Astrocyte (in vitro differentiated cells and primary cell): Measurements from ENCODE around the gene PRKG1. TPM values are rescaled to one million over a fixed set of nuclear protein-coding genes. Genes with fewer than 3 reads are reported as not detected.

Experiments used
- DNase-seq: peaks from one replicate; pipeline ENCODE4 v3.0.0-alpha.2; 2010; ENCODE audit warnings: low read depth
- FAIRE-seq: peaks from 2 replicates; lab custom pipeline; 2011; peaks lifted over from hg19 to GRCh38; lab: Jason Lieb, UNC
- H2AFZ ChIP-seq: 2 replicates; pipeline ENCODE4 v1.6.0; 2012; ENCODE audit warnings: low read depth, low read length, inconsistent platforms
- H3K27ac ChIP-seq: 2 replicates; pipeline ENCODE4 v1.5.1; 2011; ENCODE audit warnings: low read depth, low read length, inconsistent platforms
- H3K27me3 ChIP-seq: 2 replicates; pipeline ENCODE4 v1.6.0; 2011; ENCODE audit warnings: low read length, inconsistent platforms; ENCODE audit not compliant: insufficient read depth
- H3K36me3 ChIP-seq: 2 replicates; pipeline ENCODE4 v1.5.1; 2011; ENCODE audit warnings: low read length, inconsistent platforms; ENCODE audit not compliant: insufficient read depth
- H3K4me1 ChIP-seq: 2 replicates; pipeline ENCODE4 v1.5.1; 2011; ENCODE audit warnings: low read length, inconsistent platforms; ENCODE audit not compliant: insufficient read depth
- H3K4me2 ChIP-seq: 2 replicates; pipeline ENCODE4 v1.6.0; 2012; ENCODE audit warnings: low read length, inconsistent platforms
- H3K4me3 ChIP-seq: 2 replicates; pipeline ENCODE4 v1.5.1; 2011; ENCODE audit warnings: low read depth, mild to moderate bottlenecking, low read length, inconsistent platforms; ENCODE audit not compliant: insufficient read depth
- H3K79me2 ChIP-seq: 2 replicates; pipeline ENCODE4 v1.6.0; 2012; ENCODE audit warnings: mild to moderate bottlenecking, low read length, inconsistent platforms; ENCODE audit not compliant: insufficient read depth
- H3K9ac ChIP-seq: 2 replicates; pipeline ENCODE4 v1.6.0; 2012; ENCODE audit warnings: mild to moderate bottlenecking, low read length, inconsistent platforms
- H3K9me3 ChIP-seq: 2 replicates; pipeline ENCODE4 v1.5.1; 2012; ENCODE audit warnings: low read depth, mild to moderate bottlenecking, low read length, inconsistent platforms; ENCODE audit not compliant: insufficient read depth
- H4K20me1 ChIP-seq: 2 replicates; pipeline ENCODE4 v1.6.0; 2012; ENCODE audit warnings: low read length, inconsistent platforms; ENCODE audit not compliant: insufficient read depth
- H3K27ac Mint-ChIP-seq: one replicate; pipeline ENCODE4 v1.8.0; 2021; ENCODE audit warnings: mild to moderate bottlenecking, mixed read lengths; ENCODE audit not compliant: unreplicated experiment
- H3K27me3 Mint-ChIP-seq: one replicate; pipeline ENCODE4 v1.8.0; 2021; ENCODE audit warnings: low read depth, mixed read lengths; ENCODE audit not compliant: unreplicated experiment
- H3K36me3 Mint-ChIP-seq: one replicate; pipeline ENCODE4 v1.8.0; 2021; ENCODE audit warnings: low read depth, mixed read lengths; ENCODE audit not compliant: unreplicated experiment
- H3K4me1 Mint-ChIP-seq: one replicate; pipeline ENCODE4 v1.8.0; 2021; ENCODE audit warnings: low read depth, mixed read lengths; ENCODE audit not compliant: unreplicated experiment
- H3K4me3 Mint-ChIP-seq: one replicate; pipeline ENCODE4 v1.8.0; 2021; ENCODE audit warnings: mild to moderate bottlenecking, moderate library complexity, mixed read lengths; ENCODE audit not compliant: unreplicated experiment
- H3K9me3 Mint-ChIP-seq: one replicate; pipeline ENCODE4 v1.8.0; 2021; ENCODE audit warnings: mild to moderate bottlenecking, mixed read lengths; ENCODE audit not compliant: unreplicated experiment
- CTCF ChIP-seq: IDR thresholded peaks from 2 replicates; pipeline ENCODE4 v1.5.1; 2011; ENCODE audit warnings: low read depth, mild to moderate bottlenecking, inconsistent platforms, low read length, moderate library complexity; ENCODE audit not compliant: insufficient read depth
- EZH2 ChIP-seq: IDR thresholded peaks from 2 replicates; pipeline ENCODE4 v1.6.1; 2012; ENCODE audit warnings: mild to moderate bottlenecking, low read length, inconsistent platforms; ENCODE audit not compliant: insufficient read depth
- total RNA-seq: library from RNA; stranded (reverse); gene quantifications from 2 replicates; pipeline ENCODE4 v1.2.1, GENCODE V29; 2021

PRKG1 gene
- total RNA-seq, 1 donor from 2014 or later = 3.1 TPM

- no peaks in the 10 kb centered on the region for H3K36me3 ChIP-seq
- Mint-ChIP-seq H3K27ac (no peak overlapping the region), H3K36me3 (no peaks in the 10 kb centered on the region), H3K4me1 (no peaks in the 10 kb centered on the region), H3K27me3 (no peaks in the 10 kb centered on the region), H3K9me3 (no peaks in the 10 kb centered on the region), H3K4me3 (no peak overlapping the region)
- H3K4me1 ChIP-seq = no peaks in the 10 kb centered on the region
- no peak for FAIRE-seq
- TF ChIP-seq EZH2 (no peak), CTCF (no peak)
- H2AFZ ChIP-seq = no peak overlapping the region
- no peak for DNase-seq
- H3K79me2 ChIP-seq = no peaks in the 10 kb centered on the region
- H3K9me3 ChIP-seq = no peaks in the 10 kb centered on the region
- H3K4me3 ChIP-seq = no peak overlapping the region
- no peaks in the 10 kb centered on the region for H3K27me3 ChIP-seq
- H3K9ac ChIP-seq = no peak overlapping the region
- H3K27ac ChIP-seq = no peak overlapping the region
- H4K20me1 ChIP-seq = no peaks in the 10 kb centered on the region
- no peak overlapping the region for H3K4me2 ChIP-seq
These were observed 38.9 kb upstream of the PRKG1 start for GRCh38 chr10:51035344-51035743.

- FAIRE-seq = no peak
- Histone ChIP-seq H2AFZ (no peak overlapping the region), H3K27ac (no peak overlapping the region), H4K20me1 (no peaks in the 10 kb centered on the region), H3K4me2 (no peak overlapping the region), H3K9ac (no peak overlapping the region), H3K4me3 (no peak overlapping the region), H3K36me3 (no peaks in the 10 kb centered on the region), H3K9me3 (no peaks in the 10 kb centered on the region), H3K4me1 (no peaks in the 10 kb centered on the region), H3K27me3 (no peaks in the 10 kb centered on the region), H3K79me2 (no peaks in the 10 kb centered on the region)
- H3K27ac Mint-ChIP-seq = no peak overlapping the region
- no peak overlapping the region for H3K4me3 Mint-ChIP-seq
- TF ChIP-seq EZH2 = no peak
- no peak for TF ChIP-seq CTCF
- H3K27me3 Mint-ChIP-seq = no peaks in the 10 kb centered on the region
- H3K36me3 Mint-ChIP-seq = no peaks in the 10 kb centered on the region
- no peak for DNase-seq
- no peaks in the 10 kb centered on the region for H3K9me3 Mint-ChIP-seq
- no peaks in the 10 kb centered on the region for H3K4me1 Mint-ChIP-seq
These were observed 28.4 kb upstream of the PRKG1 start for GRCh38 chr10:51045871-51046270.

DNA sequence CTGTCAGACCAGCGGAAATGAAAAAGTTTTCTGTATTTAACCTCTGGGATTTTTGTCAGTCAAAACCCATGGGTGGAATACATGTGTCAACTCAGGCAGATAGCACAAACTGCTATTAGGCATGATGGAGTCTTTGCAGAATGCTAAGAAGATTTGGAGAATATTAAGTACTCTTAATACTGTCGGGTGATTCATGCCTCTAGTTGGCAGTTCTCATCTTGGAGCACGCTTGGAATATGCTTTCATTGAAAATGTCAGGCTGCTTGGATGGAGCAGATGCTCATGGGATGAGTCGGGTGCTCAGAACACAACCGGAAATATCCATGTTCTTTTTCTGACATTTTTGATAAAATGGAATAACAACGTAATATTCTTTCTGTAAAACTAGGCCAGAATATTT lies 27.6 kb upstream of the PRKG1 start:
- Mint-ChIP-seq H3K36me3 (no peaks in the 10 kb centered on the region), H3K4me1 (no peaks in the 10 kb centered on the region), H3K4me3 (no peak overlapping the region), H3K9me3 (no peaks in the 10 kb centered on the region), H3K27me3 (no peaks in the 10 kb centered on the region), H3K27ac (no peak overlapping the region)
- H3K27me3 ChIP-seq = no peaks in the 10 kb centered on the region
- no peak overlapping the region for H3K4me2 ChIP-seq
- no peak overlapping the region for H3K27ac ChIP-seq
- no peaks in the 10 kb centered on the region for H3K79me2 ChIP-seq
- H4K20me1 ChIP-seq = no peaks in the 10 kb centered on the region
- FAIRE-seq (no peak), DNase-seq (no peak)
- H3K9ac ChIP-seq = no peak overlapping the region
- H3K4me1 ChIP-seq = no peaks in the 10 kb centered on the region
- no peak overlapping the region for H3K4me3 ChIP-seq
- H3K36me3 ChIP-seq = no peaks in the 10 kb centered on the region
- TF ChIP-seq EZH2 (no peak), CTCF (no peak)
- no peak overlapping the region for H2AFZ ChIP-seq
- no peaks in the 10 kb centered on the region for H3K9me3 ChIP-seq
